ENCODE results near the gene NSMF. TPM values are rescaled to one million over a fixed set of nuclear protein-coding genes. Genes with fewer than 3 reads are reported as not detected.
"Not testable (repeated sequence)": the region's sequence is repeated elsewhere in the genome, so short reads cannot be mapped to it uniquely, and the experiment has no call there.

Gene NSMF
- total RNA-seq, 1 experiment from 2014 or later = 73.4 TPM

GRCh38 chr9:137411260-137411644 is 47.9 kb downstream of the NSMF start:
- H4K20me1 ChIP-seq (ENCODE audit: insufficient read depth) = no peaks in the 10 kb centered on the region
- H3K27ac ChIP-seq = no peak overlapping the region
- intact Hi-C loops (cut with micrococcal nuclease; ENCODE audit: unreplicated experiment) = loop anchor here (1.0 kb wide), 1 partner anchor 34 kb away; no protein-coding TSS in a partner anchor
- TF ChIP-seq, protein P1, sequence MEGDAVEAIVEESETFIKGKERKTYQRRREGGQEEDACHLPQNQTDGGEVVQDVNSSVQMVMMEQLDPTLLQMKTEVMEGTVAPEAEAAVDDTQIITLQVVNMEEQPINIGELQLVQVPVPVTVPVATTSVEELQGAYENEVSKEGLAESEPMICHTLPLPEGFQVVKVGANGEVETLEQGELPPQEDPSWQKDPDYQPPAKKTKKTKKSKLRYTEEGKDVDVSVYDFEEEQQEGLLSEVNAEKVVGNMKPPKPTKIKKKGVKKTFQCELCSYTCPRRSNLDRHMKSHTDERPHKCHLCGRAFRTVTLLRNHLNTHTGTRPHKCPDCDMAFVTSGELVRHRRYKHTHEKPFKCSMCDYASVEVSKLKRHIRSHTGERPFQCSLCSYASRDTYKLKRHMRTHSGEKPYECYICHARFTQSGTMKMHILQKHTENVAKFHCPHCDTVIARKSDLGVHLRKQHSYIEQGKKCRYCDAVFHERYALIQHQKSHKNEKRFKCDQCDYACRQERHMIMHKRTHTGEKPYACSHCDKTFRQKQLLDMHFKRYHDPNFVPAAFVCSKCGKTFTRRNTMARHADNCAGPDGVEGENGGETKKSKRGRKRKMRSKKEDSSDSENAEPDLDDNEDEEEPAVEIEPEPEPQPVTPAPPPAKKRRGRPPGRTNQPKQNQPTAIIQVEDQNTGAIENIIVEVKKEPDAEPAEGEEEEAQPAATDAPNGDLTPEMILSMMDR (conservative IDR thresholded peaks at IDR 0.05) = no peak
- TF ChIP-seq EZH2 (IDR thresholded peaks at IDR 0.05; ENCODE audit: low read depth) = no peak
- no peaks in the 10 kb centered on the region for H3K9me2 ChIP-seq (ENCODE audit: insufficient read depth)
- POLR2A ChIA-PET (ENCODE audit: unreplicated experiment) = no interaction called here
- no peaks in the 10 kb centered on the region for H3K9me3 ChIP-seq (ENCODE audit: insufficient read depth, low read depth)
- no TSS peak for BruUV-seq (replicated peaks)
- DNase-seq = peak in 1 of 2 experiments; percentile 24
- no peaks in the 10 kb centered on the region for H3K36me3 ChIP-seq (ENCODE audit: low read depth)
- CTCF ChIA-PET = interaction anchor here (0.6 to 0.7 kb wide), 2 partner anchors 138 to 139 kb away, joined by 4 to 6 read pairs; no protein-coding TSS in a partner anchor
- peaks cover 22% of the 10 kb centered on the region; the same call in 1 of the 2 replicates for H3F3A ChIP-seq (ENCODE audit: insufficient read depth, low read depth)
- 0 out of 2 replicates have a peak, but pooled peaks cover 5% of the 10 kb centered on the region for H3K79me2 ChIP-seq (ENCODE audit: low read depth)
- peaks cover 18% of the 10 kb centered on the region for H3K4me1 ChIP-seq (replicated peaks; ENCODE audit: insufficient read depth)
- H3K27me3 ChIP-seq (ENCODE audit: insufficient read depth, low read depth) = no peaks in the 10 kb centered on the region
- H2AFZ ChIP-seq = no peak overlapping the region
- no peak overlapping the region; the same call in 1 of the 2 replicates for H3K4me3 ChIP-seq
- peak overlapping the region; percentile 75 for H3K4me2 ChIP-seq

DNA sequence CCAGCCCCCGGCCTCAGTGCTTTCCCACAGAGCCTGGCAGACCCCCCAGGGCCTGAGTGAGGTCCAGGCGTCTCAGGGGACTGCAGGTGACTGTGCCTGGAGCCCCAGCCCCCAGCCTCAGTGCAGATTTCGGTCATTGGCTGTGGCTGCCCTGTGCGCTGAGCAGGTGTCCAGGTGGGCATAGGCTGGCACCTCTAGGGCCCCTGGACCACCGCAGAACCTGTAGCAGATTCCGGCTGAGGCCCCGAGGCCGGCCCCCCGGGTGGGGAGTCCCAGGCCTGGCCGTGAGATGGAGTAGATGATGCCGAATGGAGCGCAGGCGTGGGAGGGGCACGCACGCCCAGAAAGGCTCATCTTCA is 48.3 kb downstream of the NSMF start:
- no peaks in the 10 kb centered on the region for H3K36me3 ChIP-seq (ENCODE audit: low read depth)
- intact Hi-C loops (cut with micrococcal nuclease; ENCODE audit: unreplicated experiment) = loop anchor here (1.0 kb wide), 1 partner anchor 34 kb away; no protein-coding TSS in a partner anchor
- H3K9me3 ChIP-seq (ENCODE audit: insufficient read depth, low read depth) = no peaks in the 10 kb centered on the region
- DNase-seq = no peak
- H3K4me1 ChIP-seq (replicated peaks; ENCODE audit: insufficient read depth) = peaks cover 18% of the 10 kb centered on the region
- H2AFZ ChIP-seq = no peak overlapping the region
- TF ChIP-seq, protein P1 (conservative IDR thresholded peaks at IDR 0.05) = no peak
- no peak for TF ChIP-seq EZH2 (IDR thresholded peaks at IDR 0.05; ENCODE audit: low read depth)
- POLR2A ChIA-PET (ENCODE audit: unreplicated experiment) = no interaction called here
- BruUV-seq (replicated peaks) = no TSS peak
- no peaks in the 10 kb centered on the region for H3K9me2 ChIP-seq (ENCODE audit: insufficient read depth)
- CTCF ChIA-PET = interaction anchor here (0.6 to 0.7 kb wide), 2 partner anchors 138 to 139 kb away, joined by 4 to 6 read pairs; no protein-coding TSS in a partner anchor
- no peaks in the 10 kb centered on the region for H3K27me3 ChIP-seq (ENCODE audit: insufficient read depth, low read depth)
- no peaks in the 10 kb centered on the region for H4K20me1 ChIP-seq (ENCODE audit: insufficient read depth)
- peaks cover 22% of the 10 kb centered on the region; the same call in 1 of the 2 replicates for H3F3A ChIP-seq (ENCODE audit: insufficient read depth, low read depth)
- no peak overlapping the region for H3K4me3 ChIP-seq
- H3K79me2 ChIP-seq (ENCODE audit: low read depth) = 0 out of 2 replicates have a peak, but pooled peaks cover 5% of the 10 kb centered on the region
- no peak overlapping the region for H3K27ac ChIP-seq
- peak overlapping the region; percentile 75 for H3K4me2 ChIP-seq

- BruUV-seq (replicated peaks); H2AFZ ChIP-seq; intact Hi-C loops (cut with micrococcal nuclease; ENCODE audit: unreplicated experiment); H3K4me2 ChIP-seq; DNase-seq; H4K20me1 ChIP-seq (ENCODE audit: insufficient read depth); H3K27ac ChIP-seq; H3K9me2 ChIP-seq (ENCODE audit: insufficient read depth); H3K36me3 ChIP-seq (ENCODE audit: low read depth); H3K9me3 ChIP-seq (ENCODE audit: insufficient read depth, low read depth); H3K4me3 ChIP-seq; H3K79me2 ChIP-seq (ENCODE audit: low read depth); POLR2A ChIA-PET (ENCODE audit: unreplicated experiment); H3K27me3 ChIP-seq (ENCODE audit: insufficient read depth, low read depth): not testable (repeated sequence)
- H3K4me1 ChIP-seq (replicated peaks; ENCODE audit: insufficient read depth) = peaks cover 23% of the 10 kb centered on the region
- peaks cover 22% of the 10 kb centered on the region; the same call in 1 of the 2 replicates for H3F3A ChIP-seq (ENCODE audit: insufficient read depth, low read depth)
- CTCF ChIA-PET = interaction anchor here (0.6 kb wide), 4 partner anchors 12 to 148 kb away, joined by 3 to 5 read pairs (median 4); partner anchors contain the start of genes EXD3 and PNPLA7
Observed at GRCh38 chr9:137410236-137410890, 48.8 kb downstream of the NSMF start.
